Measurements from ENCODE around the gene POLRMT.

GRCh38 chr19:621819-622218 lies 11.5 kb downstream of the POLRMT start:
- TF ChIP-seq ATF3 (IDR thresholded peaks at IDR 0.05) (no peak), CTCF (IDR thresholded peaks at IDR 0.05; ENCODE audit: low read depth, low read length, missing input control) (no peak), GABPA (IDR thresholded peaks at IDR 0.05 in 1 of 2, conservative IDR thresholded peaks at IDR 0.05 in 1 of 2) (no peak), FOXA1 (IDR thresholded peaks at IDR 0.05) (no peak)

Measured in liver (tissue), 3 donors.